ENCODE results near the gene HDGFL2. TPM values are rescaled to one million over a fixed set of nuclear protein-coding genes. Genes with fewer than 3 reads are reported as not detected.

HDGFL2 gene
- total and polyA plus RNA-seq, 4 donors, result 3.4 to 15.7 (median 14.1) TPM

- H3K9me3 ChIP-seq (ENCODE audit: control insufficient read depth in 4 of 4, low read length in 3 of 4), result no peaks in the 10 kb centered on the region
- peaks cover 0 to 16% (median 8%) of the 10 kb centered on the region in 4 donors for H3K36me3 ChIP-seq (ENCODE audit: control insufficient read depth in 4 of 4, insufficient read depth in 3 of 4, low read depth in 1 of 4, low read length in 3 of 4)
- WGBS, result 91% methylated on average over 15 of the region's 15 CpGs
- no peaks in the 10 kb centered on the region for H3K27me3 ChIP-seq (ENCODE audit: control insufficient read depth in 4 of 4, insufficient read depth in 4 of 4, low read length in 3 of 4)
- DNase-seq (ENCODE audit: low spot score), result no peak
- H3K4me3 ChIP-seq (ENCODE audit: low read depth in 1 of 3, low read length in 3 of 3), result no peak overlapping the region
- TF ChIP-seq HNF4A (conservative IDR thresholded peaks at IDR 0.05), result no peak
- TF ChIP-seq CTCF (IDR thresholded peaks at IDR 0.05; ENCODE audit: low read depth, low read length, missing input control), result no peak
- no peak for TF ChIP-seq ATF3 (IDR thresholded peaks at IDR 0.05)
- no peak for TF ChIP-seq ZBTB33 (IDR thresholded peaks at IDR 0.05)
- no peak for TF ChIP-seq TAF1 (conservative IDR thresholded peaks at IDR 0.05)
- no peak for TF ChIP-seq REST (IDR thresholded peaks at IDR 0.05)
- no peak for TF ChIP-seq JUND (IDR thresholded peaks at IDR 0.05)
- TF ChIP-seq FOXA1 (IDR thresholded peaks at IDR 0.05), result no peak
- TF ChIP-seq HNF4G (IDR thresholded peaks at IDR 0.05), result no peak
- no peak for TF ChIP-seq YY1 (IDR thresholded peaks at IDR 0.05)
- no peak for TF ChIP-seq RAD21 (IDR thresholded peaks at IDR 0.05)
- peaks cover 18 to 61% (median 56%) of the 10 kb centered on the region in 4 donors for H3K4me1 ChIP-seq (ENCODE audit: control insufficient read depth in 4 of 4, insufficient read depth in 4 of 4, low read length in 3 of 4)
- H3K9ac ChIP-seq (ENCODE audit: low read depth in 1 of 2, low read length in 2 of 2), result no peak overlapping the region
- H3K27ac ChIP-seq (ENCODE audit: low read depth in 1 of 2, low read length in 2 of 2), result no peak overlapping the region
Measured at GRCh38 chr19:4522291-4523002, 50.4 kb downstream of the HDGFL2 start.

- 73% methylated on average over 53 of the region's 53 CpGs for whole genome bisulfite sequencing
- TF ChIP-seq CTCF (IDR thresholded peaks at IDR 0.05; ENCODE audit: low read depth, low read length, missing input control) (peak; percentile 64), HNF4G (IDR thresholded peaks at IDR 0.05) (peak; percentile 69), FOXA1 (IDR thresholded peaks at IDR 0.05) (no peak), HNF4A (conservative IDR thresholded peaks at IDR 0.05) (peak; percentile 83 to 94), JUND (IDR thresholded peaks at IDR 0.05) (no peak), NR2F2 (IDR thresholded peaks at IDR 0.05) (peak; percentile 97), RAD21 (IDR thresholded peaks at IDR 0.05) (peak; percentile 69 to 78), YY1 (IDR thresholded peaks at IDR 0.05) (no peak), RXRA (IDR thresholded peaks at IDR 0.05) (peak; percentile 61 to 85), ATF3 (IDR thresholded peaks at IDR 0.05) (no peak), FOXA2 (IDR thresholded peaks at IDR 0.05) (no peak), SP1 (IDR thresholded peaks at IDR 0.05) (peak; percentile 52), MAX (IDR thresholded peaks at IDR 0.05) (no peak), ZBTB33 (IDR thresholded peaks at IDR 0.05) (no peak)
Measured at GRCh38 chr19:4523306-4524110, 51.4 kb downstream of the HDGFL2 start.

More at GRCh38 chr19:4523306-4524110, 51.4 kb downstream of the HDGFL2 start:
- Histone ChIP-seq H3K36me3 (ENCODE audit: control insufficient read depth in 4 of 4, insufficient read depth in 3 of 4, low read depth in 1 of 4, low read length in 3 of 4) (peaks cover 0 to 16% (median 8%) of the 10 kb centered on the region in 4 donors), H3K9me3 (ENCODE audit: control insufficient read depth in 4 of 4, low read length in 3 of 4) (no peaks in the 10 kb centered on the region), H3K4me1 (ENCODE audit: control insufficient read depth in 4 of 4, insufficient read depth in 4 of 4, low read length in 3 of 4) (peaks cover 15 to 50% (median 47%) of the 10 kb centered on the region in 4 donors), H3K4me3 (ENCODE audit: low read depth in 1 of 3, low read length in 3 of 3) (no peak overlapping the region), H3K27ac (ENCODE audit: low read depth in 1 of 2, low read length in 2 of 2) (no peak overlapping the region), H3K27me3 (ENCODE audit: control insufficient read depth in 4 of 4, insufficient read depth in 4 of 4, low read length in 3 of 4) (no peaks in the 10 kb centered on the region), H3K9ac (ENCODE audit: low read depth in 1 of 2, low read length in 2 of 2) (no peak overlapping the region)
- peak; percentile 77 for DNase-seq (ENCODE audit: low spot score)

Measured in liver (tissue), 9 donors.